ENCODE results near the gene SYNDIG1.

DNA sequence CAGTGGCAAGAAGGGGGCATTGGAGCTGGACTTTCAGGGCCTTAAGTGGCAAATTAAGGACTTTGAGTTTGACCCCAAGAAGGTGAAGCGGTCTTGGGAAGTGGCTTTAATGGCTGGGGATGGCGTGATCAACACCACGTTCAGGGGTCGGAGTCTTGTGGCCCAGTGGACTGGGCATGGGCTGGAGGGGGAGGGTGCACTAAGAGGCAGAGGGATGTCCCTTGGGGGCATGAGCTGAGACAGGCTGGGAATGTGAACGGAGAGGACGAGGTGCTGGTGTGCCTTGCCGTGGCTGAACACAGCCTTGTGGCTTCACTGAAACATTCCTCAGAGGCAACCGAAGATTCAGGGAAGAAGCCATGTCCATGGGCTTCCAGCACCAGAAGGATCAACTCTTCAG is 227.0 kb downstream of the SYNDIG1 start:
- TF ChIP-seq CTCF (IDR thresholded peaks at IDR 0.05): no peak
- TF ChIP-seq POLR2A (IDR thresholded peaks at IDR 0.05): no peak
